LNCaP clone FGC (cell line): Measurements from ENCODE around the gene FAM3B.
A peak's percentile ranks its signal among the peaks of the same experiment; 100 is the strongest.

Experiments used
- DNase-seq: peaks from one replicate; pipeline ENCODE4 v3.0.0-alpha.2; 2011; ENCODE audit warnings: low read depth
- H3K4me3 ChIP-seq: 2 replicates; pipeline ENCODE4 v1.5.1; 2011; ENCODE audit warnings: mild to moderate bottlenecking, low read depth, low read length, control low read depth
- TF ChIP-seq, protein P1 (sequence below): IDR thresholded peaks from 2 replicates; pipeline ENCODE4 v1.5.1; 2012; ENCODE audit warnings: mild to moderate bottlenecking; ENCODE audit not compliant: control insufficient read depth, insufficient read depth; ENCODE audit errors: extremely low read depth

Gene FAM3B

DNA sequence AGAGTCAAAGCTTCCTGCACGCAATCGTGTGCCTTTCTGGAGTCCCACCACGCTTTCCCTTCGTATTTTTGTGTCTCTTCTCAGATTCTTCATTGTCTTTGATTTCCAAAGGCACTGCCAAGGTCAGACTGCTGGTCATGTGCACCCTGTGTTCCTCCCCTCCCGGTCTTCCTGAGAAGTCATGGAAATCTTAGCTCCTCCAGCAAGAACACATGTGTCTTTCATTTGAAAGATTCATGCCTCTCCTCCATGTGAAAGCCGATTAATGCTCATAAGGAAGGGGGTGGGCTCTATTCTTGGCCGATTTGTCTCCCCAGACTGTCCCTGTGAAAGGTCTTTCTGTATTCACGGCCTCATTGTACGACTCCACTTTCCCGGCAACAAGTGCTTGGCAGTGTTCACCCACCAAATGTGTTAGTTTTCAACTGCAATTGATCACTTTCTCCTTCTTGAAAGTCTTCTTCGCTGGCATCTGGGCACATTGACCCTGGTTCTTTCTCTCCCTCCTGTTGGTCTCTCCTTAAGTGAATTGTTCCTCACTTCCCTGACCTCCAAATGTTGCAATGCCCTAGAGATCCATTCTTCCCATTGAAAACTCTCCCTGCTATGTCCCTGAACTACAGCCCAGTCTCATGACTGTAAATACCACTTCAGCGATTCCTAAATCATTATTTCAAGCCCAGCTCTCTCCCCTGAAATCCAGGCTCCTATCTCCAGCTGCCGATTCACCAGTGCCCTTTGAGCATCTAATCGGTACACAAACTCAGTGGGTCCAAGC is 70.6 kb downstream of the FAM3B start:
- no peak for DNase-seq
- TF ChIP-seq, protein P1, sequence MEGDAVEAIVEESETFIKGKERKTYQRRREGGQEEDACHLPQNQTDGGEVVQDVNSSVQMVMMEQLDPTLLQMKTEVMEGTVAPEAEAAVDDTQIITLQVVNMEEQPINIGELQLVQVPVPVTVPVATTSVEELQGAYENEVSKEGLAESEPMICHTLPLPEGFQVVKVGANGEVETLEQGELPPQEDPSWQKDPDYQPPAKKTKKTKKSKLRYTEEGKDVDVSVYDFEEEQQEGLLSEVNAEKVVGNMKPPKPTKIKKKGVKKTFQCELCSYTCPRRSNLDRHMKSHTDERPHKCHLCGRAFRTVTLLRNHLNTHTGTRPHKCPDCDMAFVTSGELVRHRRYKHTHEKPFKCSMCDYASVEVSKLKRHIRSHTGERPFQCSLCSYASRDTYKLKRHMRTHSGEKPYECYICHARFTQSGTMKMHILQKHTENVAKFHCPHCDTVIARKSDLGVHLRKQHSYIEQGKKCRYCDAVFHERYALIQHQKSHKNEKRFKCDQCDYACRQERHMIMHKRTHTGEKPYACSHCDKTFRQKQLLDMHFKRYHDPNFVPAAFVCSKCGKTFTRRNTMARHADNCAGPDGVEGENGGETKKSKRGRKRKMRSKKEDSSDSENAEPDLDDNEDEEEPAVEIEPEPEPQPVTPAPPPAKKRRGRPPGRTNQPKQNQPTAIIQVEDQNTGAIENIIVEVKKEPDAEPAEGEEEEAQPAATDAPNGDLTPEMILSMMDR = no peak
- H3K4me3 ChIP-seq = no peak overlapping the region

DNA sequence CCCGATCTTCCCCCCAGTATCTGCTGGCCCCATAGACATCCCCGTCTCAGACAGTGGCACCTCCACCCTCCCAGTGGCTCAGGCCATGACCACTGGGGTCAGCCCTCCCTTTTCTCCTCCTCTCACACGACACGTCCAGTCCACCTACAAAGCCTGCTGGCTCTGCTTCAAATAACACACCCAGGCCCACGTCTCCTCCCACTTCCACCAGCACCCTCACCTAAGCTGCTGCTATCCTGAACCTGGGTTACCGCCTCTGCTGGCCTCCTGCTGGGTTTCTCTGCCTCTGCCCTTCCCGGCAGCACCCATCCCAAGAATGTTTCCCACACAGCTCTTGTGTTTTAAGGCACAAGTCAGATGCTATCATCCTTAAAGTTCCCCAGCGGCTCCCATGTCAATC is 71.2 kb downstream of the FAM3B start:
- no peak for DNase-seq
- no peak overlapping the region for H3K4me3 ChIP-seq
- TF ChIP-seq, protein P1 = no peak

DNA sequence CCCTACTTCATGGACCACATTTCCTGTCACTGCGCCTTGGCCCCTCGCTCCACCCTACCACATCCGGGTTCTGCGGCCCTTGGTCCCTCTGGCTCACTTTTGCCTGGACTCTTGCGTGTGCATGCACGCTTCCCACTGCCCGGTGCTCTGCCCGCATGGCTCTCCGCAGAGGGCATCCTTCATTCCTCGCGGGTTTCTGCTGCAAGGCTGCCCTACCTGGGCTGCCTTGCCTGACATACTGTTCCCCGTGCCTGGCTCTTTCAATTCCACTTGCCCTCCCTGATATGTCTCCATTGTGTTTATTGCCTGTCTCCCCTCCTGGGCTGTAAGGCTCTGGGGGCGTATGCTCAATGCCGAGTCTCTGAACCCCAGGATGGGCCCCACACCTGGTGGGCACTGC is 71.7 kb downstream of the FAM3B start:
- no peak for DNase-seq
- H3K4me3 ChIP-seq = no peak overlapping the region
- TF ChIP-seq, protein P1 = no peak

DNA sequence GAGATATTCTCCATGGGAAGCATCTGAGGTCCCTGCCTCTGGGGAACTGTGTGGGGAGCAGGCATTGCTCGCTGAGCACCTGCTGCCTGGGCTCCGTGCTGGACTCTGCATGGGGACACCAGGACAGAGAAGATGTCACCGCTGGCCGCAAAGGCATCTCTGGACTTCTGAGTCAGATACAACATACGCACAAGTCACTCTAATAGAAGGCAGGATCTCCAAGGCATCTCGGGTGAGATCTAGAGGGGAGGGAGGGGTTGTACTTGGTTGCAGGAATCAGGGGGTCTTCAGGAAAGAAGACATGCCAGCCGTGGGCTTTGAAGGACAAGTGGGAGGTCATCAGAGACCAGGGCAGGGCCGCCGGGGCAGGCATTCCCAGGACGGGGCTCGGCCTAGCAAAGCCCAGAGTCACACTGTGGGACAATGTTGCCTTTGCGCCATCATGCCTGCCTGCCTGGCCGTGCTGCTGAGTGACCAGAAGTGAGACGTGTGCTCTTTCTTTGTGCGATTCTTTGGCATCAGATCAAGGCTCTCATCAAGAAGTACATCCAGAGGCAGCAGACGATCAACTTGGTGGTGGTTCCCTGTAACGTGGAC is 73.5 kb downstream of the FAM3B start:
- TF ChIP-seq, protein P1 = no peak
- H3K4me3 ChIP-seq = no peak overlapping the region
- no peak for DNase-seq

DNA sequence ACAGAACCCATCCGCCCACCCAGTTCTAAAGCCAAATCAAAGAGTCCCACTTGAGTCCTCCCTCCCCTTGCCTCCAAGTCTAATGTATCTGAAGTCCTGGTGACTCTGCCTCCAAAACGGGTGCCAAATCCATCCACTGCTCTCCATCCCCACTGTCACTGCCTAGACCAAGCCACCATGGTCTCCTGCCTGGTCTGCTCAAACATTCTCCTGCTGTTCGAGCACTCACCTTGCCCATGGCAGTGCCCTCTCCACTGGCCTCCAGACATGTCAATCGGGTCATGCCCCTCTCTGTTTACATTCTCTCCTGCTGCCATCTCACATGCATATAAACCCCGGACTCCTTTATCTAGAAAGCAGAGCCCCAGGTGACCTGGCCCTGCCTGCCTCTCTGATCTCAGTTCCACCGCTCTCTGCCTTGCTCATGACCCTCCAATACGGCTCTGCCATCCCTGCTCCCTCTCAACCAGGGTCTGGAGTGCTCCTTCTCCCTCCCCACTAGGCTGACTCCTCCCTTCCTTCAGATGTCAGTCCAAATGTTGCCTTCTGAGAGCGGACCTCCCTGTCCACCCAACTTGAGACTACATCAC is 77.4 kb downstream of the FAM3B start:
- no peak overlapping the region for H3K4me3 ChIP-seq
- no peak for DNase-seq
- TF ChIP-seq, protein P1 = no peak

DNA sequence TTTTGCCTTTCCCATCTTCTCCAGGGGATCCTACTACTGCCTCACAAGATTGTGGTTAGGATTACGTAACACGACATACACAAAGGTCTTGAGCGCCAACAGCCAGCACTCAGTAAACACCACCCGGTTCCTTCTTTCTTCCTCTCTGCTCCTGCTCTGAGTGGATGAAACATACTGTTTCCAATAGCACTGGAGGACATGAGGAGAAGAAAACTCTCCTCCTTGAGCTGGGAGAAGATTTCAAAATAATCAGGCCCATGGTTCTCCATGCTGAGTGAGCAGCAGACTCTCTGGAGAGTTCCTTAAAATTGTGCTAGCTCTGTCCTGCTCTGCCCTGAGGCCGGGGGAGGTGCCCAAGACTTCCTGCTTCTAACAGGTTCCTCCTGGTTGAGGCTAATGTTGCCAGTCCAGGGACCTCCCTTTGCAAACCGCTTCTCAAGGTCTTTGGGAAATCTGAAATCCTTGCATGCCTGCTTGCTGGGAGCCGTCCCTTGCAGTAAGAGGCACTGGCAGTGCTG is 80.0 kb downstream of the FAM3B start:
- TF ChIP-seq, protein P1 = no peak
- no peak overlapping the region for H3K4me3 ChIP-seq
- peak; percentile 14 for DNase-seq
